IPS-NIHi11 (cell line): Measurements from ENCODE around the gene ARPC4.
"Not testable (repeated sequence)": the region's sequence is repeated elsewhere in the genome, so short reads cannot be mapped to it uniquely, and the experiment has no call there.

Experiments used
- DNase-seq: peaks from one replicate; pipeline ENCODE4 v3.0.0; 2012; ENCODE audit warnings: mixed read lengths, low spot score

Gene ARPC4

GRCh38 chr3:9770276-9770812 lies 22.5 kb upstream of the ARPC4 start:
- no peak for DNase-seq

- DNase-seq: not testable (repeated sequence)
Observed at GRCh38 chr3:9771007-9771406, 21.9 kb upstream of the ARPC4 start.

- DNase-seq: no peak
Observed at GRCh38 chr3:9776896-9777693, 15.8 kb upstream of the ARPC4 start.

GRCh38 chr3:9777694-9778021 lies 15.2 kb upstream of the ARPC4 start:
- no peak for DNase-seq

GRCh38 chr3:9778143-9779074 lies 14.5 kb upstream of the ARPC4 start:
- no peak for DNase-seq

- DNase-seq: no peak
Observed at GRCh38 chr3:9779075-9779593, 13.7 kb upstream of the ARPC4 start.

GRCh38 chr3:9779721-9780457 lies 13.0 kb upstream of the ARPC4 start:
- DNase-seq: no peak

GRCh38 chr3:9780458-9780812 lies 12.4 kb upstream of the ARPC4 start:
- DNase-seq: no peak

- no peak for DNase-seq
Observed at GRCh38 chr3:9780910-9781309, 12.0 kb upstream of the ARPC4 start.

GRCh38 chr3:9781551-9781950 lies 11.3 kb upstream of the ARPC4 start:
- DNase-seq: no peak

- no peak for DNase-seq
Observed at GRCh38 chr3:9781978-9782603, 10.8 kb upstream of the ARPC4 start.

- no peak for DNase-seq
Observed at GRCh38 chr3:9782770-9783169, 10.1 kb upstream of the ARPC4 start.

- DNase-seq: no peak
Observed at GRCh38 chr3:9783954-9784353, 8.9 kb upstream of the ARPC4 start.

- DNase-seq: no peak
Observed at GRCh38 chr3:9784965-9785364, 7.9 kb upstream of the ARPC4 start.

GRCh38 chr3:9785602-9786001 lies 7.3 kb upstream of the ARPC4 start:
- DNase-seq: no peak

GRCh38 chr3:9786209-9786739 lies 6.6 kb upstream of the ARPC4 start:
- no peak for DNase-seq

GRCh38 chr3:9786825-9787669 lies 5.8 kb upstream of the ARPC4 start:
- peak; percentile 63 for DNase-seq

GRCh38 chr3:9787714-9788113 lies 5.2 kb upstream of the ARPC4 start:
- no peak for DNase-seq

GRCh38 chr3:9791127-9791526 lies 1.8 kb upstream of the ARPC4 start:
- no peak for DNase-seq

GRCh38 chr3:9791790-9792404 lies 985 bp upstream of the ARPC4 start:
- DNase-seq: no peak
